NCI-H2196 (cell line): ENCODE data around the gene CDC42EP4.

ENCODE experiments used
- DNase-seq: peaks from one replicate; lab custom pipeline; 2025; ENCODE audit not compliant: unreplicated experiment; lab: John Stamatoyannopoulos, UW

CDC42EP4 gene

DNA sequence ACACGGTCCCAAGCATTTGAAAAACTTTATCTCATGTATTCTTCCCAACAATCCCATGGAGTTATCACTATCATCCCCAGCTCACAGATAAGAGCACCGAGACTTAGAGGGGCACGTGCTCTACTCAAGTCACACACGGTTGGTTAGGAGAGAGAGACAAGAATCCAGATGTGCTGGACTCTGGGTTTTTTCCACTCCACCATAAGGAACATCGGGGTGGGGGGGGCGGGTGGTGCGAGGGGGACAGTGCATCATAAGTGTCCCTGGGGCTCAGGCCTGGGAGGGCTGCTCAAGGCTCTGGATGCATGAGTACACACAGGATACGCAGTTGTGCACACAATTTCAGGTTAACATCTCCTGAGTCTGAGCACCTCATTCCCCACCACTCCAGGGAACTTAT is 7.4 kb downstream of the CDC42EP4 start:
- no peak for DNase-seq

DNA sequence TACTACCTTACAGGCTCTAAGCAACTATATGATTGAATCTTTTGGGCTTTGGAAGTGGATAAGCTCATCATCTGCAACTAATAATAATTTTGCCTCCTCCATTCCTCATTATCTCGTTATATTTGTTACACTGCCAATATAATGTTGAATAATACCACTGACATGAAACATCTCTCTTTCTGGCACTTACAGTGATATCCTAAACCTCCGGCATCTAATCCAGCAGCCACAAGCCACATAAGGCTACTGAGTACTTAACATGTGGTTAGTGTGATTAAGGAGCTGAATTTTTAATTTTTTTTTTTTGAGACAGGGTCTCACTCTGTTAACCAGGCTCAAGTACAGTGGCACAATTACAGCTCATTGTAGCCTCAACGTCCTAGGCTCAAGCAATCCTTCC is 9.6 kb downstream of the CDC42EP4 start:
- DNase-seq = no peak

DNA sequence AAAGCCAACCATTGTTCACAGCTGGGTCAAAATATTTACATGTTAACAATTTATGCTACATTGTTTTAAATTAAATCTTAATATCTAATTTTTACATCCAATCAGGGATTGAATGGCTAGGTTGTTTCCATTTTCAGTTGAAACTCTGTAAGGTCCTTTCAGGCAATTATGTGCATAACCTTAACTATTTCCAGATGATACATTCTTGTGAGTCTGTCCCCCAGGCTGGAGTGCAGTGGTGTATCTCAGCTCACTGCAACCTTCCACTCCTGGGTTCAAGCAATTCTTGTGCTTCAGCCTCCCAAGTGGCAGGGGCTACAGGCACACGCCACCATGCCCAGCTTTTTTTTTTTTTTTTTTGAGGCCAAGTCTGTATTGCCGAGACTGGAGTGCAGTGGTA is 10.4 kb downstream of the CDC42EP4 start:
- DNase-seq = no peak

DNA sequence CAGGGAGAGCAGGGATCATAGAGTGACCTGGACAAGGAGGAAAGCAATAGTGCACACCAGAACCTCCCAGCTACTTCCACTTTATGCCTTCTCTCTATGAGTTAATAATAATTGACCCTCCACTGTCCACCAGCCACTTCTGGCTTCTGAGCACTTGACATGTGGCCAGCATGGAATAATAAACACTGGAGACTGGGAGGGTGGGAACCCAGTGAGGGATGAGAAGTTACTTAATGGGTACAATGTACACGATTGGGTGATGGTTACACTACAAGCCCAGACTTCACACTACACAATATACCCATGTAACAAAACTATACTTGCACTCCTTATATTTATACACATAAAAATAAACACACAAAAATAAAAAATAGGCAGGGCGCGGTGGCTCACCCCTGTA is 11.4 kb downstream of the CDC42EP4 start:
- DNase-seq = no peak

DNA sequence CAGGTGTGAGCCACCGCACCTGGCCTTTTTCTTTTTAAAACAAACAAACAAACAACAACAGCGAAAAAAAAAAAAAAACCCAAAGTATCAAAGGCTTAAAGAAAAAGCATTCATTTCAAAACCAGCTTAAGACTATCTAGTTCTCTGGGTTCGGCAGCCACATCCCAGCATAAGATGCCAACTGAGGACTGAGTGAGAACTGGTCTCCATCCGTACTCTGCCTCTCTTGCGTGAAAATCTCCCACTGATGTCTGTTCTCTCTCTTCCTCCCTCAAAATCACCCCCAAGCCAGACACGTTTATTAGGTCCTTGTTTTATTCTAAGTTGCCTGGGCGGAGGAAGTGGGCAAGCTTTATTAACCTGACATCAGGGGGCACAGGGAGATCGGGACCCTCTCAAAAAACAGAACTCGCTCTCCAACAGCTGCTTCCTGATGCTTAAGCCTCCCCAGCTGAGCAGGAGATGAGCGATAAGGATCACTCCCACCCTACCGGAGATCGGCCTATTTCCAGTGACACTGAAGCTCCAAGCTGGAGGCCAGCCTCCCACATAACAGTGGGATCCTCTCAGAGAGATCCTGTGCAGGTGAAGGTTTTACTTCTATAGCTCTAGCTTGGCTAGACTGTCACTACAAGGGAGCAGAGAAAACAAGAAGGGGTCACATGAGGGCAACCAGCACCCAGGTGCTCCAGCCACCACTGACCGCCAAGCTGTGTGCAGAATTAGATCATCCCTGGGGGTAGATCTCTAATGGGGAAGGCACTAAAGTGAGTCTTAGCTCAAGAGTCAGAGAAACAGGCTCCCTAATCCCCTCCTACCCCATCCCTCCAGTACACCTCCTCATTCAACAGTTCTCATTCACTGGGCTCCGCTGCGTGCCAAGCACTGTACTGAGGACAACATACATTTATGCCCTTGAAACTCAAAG is 13.6 kb downstream of the CDC42EP4 start:
- DNase-seq = no peak

DNA sequence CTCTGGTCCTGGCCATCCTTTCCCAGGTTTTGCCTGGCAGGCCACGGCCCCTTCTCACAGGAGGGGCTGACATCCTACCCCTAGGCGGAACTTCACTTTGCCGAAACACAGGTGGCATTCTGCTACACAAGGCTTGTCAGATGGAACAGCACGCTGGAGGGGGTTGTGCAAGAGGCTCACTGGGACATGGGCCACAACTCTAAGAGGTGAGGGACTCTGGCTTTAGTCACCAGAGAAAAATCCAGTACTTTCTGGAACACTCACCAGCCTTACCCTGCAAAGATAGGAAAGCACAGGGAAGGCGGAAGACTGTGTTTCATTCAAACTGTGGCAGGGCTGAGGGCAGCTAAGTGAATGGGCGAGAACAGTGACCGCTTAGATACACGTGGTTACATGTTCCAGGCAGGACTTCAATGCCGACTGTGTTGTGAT is 18.3 kb downstream of the CDC42EP4 start:
- DNase-seq = no peak

DNA sequence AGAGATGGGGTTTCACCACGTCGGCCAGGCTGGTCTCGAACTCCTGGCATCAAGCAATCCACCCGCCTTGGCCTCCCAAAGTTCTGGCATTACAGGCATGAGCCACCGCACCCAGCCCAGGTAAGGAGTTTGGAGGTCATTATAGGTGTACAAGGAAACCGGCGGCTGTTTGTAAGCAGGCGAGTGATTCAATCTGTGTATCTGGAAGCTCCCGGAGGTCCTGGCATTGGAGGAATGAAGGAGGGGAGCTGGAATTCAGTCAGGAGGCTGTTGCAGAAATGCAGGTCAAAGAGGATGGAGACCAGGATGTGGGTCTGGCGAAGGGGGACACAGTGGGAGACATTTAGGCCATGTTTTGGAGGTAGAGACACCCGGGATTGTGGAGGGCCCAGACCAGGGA is 18.8 kb downstream of the CDC42EP4 start:
- no peak for DNase-seq

DNA sequence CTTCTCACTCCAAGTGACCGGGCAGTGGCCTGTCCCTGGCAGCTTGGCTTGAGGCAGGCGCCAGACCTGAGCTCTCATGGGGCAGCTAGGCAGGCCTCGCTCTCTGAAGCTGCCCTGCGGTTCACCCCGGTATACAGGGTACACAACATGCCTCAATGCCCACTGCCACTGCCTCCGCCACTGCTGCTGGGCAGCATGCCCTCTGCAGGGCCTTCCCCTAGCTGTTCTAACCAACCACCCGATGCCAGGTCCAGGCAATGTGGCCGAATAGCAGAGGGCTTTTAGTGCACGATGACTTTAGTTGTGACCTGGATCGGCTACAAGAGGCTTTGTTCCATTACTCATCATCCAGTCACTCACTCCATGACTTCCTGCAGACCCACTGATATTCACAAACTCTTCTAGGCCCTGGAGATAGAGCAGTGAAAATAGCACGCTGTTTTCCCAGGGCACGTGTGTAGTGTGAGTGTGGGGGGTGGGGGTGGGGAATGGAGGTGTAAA is 19.7 kb downstream of the CDC42EP4 start:
- DNase-seq = no peak

DNA sequence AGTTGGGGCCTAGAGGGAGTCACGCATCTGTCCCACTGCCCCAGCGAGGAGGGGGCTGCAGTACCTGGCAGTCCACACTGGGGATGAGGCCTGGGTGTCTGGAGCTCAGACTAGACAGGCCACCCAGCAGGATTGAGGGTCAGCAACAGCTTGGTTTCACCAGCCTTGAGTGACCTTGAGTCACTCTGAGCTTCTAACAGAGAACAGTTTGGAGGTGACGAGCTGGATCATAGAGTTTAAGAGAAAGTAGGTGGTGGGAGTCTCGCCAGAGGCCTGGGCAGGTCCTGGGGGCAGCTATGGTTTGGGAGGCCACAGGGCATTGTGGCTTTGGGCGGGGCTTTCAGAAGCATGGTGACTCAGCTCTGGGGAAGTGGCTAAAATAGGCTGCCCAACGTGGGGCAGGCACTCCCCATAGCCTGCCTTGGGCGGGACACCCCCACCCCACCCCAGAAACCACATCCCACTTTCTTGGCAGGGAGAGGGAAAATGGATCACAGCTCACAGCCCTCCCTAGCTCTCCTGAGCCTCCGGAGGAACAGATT is 20.5 kb downstream of the CDC42EP4 start:
- DNase-seq = no peak

DNA sequence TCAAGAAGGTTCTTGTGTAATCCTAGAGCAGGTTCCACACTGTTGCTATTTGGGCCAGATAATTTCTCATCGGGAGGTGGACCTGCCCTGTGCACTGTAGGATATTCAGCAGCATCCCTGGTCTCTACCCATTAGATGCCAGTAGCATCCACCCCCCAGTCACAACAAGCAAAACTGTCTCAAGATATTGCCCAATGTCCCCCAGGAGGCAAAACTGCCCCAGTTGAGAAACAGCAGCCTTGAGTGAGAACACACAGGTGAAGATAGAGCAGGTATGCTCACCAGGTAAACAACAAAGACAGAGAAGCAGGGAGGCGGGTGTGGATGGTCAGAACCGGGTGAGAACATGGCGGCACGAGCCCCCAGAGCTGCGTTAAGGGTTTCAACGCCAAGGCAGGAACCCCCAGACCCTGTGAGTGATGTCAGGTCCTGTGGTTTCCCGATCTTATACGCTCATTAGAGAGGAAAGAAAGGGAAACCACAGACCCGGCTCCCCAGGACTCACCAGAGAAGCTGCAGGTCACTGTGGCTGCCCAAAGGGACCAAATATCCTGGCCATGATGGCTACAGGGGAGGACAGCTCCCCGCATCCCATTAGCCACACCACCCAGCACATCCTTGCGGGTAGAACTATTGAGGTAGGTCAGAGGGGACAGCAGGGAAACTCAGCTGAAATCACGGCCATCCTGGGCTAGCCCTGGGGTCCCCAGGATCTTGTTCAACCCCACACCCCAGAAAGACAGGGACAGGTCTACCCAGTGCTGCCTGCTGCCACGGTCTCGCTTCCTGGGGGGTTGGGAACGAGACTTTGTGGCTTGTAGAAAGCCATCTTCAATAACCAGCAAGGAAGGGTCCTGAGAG is 21.2 kb downstream of the CDC42EP4 start:
- no peak for DNase-seq

DNA sequence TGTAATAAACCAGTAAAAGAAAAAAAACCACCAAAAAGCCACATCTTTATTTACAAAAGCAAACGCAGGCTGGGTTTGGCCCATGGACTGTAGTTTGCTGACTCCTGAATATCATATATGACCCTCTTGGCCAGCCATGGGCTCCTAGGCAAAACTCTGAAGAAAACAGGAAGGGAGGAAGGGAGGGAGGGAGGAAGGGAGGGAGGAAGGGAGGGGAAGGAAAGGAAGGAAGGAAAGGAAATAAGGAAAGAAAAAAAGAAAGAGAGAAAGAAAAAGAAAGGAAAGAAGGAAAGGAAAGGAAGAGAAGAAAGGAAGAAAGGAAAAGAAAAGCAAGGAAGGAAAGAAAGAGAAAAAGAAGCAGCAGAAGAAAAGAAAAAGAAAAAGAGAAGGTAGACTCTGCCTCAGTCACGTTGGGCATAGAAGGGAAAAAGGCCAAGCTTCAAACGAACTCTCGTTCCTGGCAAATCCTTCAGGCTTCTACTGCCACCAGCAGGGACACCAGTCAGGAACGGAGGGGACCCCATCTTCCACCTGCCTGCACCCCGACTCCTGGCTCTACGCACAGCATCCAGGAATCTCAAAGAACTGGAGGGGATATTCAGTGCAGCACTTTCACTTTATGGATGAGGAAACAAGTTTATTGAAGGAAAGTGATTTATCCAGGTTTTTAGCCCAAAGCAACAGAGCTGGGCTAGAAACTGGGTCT is 22.1 kb downstream of the CDC42EP4 start:
- no peak for DNase-seq

DNA sequence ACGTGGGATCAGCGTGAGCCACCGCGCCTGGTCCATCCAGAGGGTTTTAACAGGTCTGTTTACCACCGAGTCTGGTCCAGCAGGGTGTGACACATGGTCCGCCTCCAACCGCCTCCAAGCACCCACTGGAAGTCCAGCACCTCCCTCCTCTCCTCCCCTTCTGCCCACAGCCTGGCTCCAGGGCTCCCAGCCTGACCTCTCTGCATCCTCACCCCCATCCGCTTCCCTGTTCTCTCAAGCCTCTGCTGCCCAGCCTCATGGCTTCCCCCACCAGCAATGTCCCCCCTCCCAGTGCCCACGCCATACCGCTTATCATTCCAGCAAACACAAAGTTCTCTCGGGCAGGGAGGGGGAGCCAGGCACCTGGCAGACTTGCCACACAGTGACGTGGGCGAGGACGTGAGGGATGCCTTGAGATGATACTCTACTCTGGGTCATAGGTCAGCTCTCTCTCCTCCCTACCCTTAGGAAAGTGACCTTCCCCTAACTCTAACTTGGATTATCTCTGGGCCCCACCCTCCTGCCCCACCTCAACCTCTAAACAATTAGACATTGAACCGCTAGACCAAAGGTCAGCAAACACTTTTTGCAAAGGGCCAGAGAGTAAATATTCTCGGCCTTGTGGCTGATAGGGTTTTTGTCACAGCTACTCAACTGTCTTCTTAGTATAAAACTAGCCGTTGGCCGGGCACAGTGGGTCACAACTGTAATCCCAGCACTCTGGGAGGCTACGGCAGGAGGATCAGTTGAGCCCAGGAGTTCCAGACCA is 23.1 kb downstream of the CDC42EP4 start:
- DNase-seq = no peak

DNA sequence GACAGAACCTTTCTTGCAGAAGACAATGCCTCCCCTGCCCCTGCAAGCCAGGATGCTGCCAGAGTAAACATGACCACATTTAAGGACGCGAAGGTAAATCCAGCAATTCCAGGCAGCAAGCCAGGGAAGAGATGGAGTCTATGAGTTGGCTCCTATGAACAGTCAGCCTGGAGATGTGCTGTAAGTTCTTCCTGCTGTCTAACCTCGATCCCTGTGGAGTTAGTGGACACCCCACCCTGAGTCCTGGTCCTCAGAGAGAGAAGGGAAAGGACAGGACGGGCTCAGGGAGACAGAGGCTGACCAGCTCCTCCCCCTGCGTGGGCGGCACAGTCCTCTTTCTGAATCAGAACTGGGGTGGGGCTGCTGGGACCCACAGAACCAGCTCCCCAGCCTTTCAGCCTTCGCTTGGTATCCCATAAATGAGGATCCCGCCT is 24.9 kb downstream of the CDC42EP4 start:
- peak; percentile 38 for DNase-seq

DNA sequence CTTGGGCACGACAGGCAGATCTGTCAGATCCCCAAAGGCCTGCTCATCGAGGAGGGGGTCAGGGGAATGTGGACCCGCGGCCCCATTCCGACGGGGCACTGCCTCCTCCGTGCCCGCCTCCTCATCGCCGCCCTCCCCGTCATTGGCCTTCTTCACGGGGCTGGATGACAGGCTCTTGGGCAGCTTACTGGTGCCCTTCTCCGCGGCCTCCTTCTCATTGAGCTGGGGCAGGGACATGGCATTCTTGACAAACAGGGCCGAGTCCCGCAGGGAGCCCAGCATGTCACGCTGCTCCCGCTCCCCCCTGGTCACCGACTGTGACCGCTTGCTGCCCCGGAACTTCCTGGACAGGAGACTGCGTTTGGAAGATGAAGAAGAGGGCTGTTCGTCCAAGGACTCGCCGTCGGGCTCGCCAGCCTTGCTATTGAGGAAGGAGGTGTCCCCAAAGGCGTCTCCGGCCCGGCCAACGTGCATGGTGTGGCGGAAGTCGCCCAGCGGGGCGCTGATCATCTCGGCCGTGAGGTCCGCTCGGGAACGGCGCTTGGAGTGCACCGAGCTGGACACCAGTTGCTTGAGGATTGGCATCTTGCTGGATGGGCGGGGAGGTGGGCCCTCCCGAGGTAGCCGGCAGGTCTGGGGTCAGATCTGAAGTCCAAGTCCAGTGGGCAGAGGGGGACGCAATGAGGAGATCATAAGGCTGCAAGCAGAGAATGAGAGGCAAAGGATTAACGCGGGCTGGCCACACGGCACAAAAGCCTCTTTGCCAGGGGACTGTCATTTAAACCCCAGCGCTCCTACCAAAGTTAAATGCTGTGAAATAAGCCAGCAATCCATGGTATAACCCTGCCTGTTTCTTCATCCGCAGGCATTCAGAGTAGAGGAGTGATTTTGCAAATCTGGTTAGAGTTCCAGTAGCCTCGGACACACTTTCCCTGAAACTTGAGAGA is 25.6 kb downstream of the CDC42EP4 start:
- DNase-seq = no peak

DNA sequence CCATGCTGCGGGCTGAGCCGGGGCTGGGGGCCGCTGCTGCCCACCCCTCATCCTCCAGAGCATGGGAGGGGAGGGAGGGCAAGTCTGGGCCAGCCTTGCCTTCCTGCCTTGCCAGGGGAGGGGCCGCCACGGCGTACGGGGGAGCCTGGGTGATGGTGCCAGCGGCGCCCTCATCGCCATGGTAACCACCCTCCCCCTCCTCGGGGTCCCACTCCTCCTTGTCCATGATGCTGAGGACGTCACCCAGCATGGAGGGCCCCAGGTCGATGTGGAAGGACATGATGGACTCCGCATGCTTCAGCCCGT is 26.2 kb downstream of the CDC42EP4 start:
- no peak for DNase-seq

DNA sequence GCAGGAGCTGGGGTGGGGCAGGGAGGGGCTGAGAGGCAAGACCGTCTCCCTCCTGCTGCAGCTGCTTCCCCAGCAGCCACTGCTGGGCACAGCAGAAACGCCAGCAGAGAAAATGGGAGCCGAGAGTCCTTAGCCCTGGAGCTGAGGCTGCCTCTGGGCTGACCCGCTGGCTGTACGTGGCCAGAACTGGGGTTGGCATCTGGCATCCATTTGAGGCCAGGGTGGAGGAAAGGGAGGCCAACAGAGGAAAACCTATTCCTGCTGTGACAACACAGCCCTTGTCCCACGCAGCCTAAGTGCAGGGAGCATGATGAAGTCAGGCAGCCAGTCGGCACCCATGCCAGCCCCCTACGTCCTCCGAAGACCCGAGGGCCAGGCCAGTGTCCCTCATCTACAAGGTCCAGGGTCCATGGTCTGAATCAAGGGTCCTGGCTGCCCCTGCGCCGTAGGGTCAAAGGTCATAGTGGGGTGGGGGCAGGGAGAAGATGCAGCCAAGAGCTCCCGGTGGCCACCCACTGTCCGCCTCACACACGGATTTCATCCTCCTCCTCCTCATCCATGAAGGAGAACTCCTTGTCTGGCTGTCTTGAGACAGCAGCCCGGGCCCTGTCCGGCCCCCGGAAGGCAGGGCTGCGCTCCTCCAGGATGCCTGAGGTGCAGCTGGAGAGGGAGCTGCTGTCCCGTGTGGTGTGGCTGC is 26.7 kb downstream of the CDC42EP4 start:
- DNase-seq = no peak

DNA sequence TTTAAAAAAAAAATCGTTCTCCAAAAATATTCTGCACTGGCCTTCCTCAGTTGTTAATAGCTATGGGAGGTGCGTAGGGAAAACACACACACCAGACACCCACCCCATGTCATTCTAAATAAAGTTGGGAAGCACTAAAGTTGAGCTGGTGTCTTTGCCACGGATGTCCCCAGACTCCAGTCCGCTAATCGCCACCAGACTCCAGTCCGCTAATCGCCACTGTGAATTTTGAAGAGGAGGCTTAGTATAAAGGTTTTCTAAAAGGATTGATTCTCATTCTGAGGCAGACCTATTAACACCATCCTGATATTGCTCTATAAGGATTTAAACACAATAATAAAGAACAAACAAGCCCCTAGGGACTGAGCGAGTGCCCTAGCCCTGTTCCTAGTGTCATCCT is 27.4 kb downstream of the CDC42EP4 start:
- DNase-seq = no peak

DNA sequence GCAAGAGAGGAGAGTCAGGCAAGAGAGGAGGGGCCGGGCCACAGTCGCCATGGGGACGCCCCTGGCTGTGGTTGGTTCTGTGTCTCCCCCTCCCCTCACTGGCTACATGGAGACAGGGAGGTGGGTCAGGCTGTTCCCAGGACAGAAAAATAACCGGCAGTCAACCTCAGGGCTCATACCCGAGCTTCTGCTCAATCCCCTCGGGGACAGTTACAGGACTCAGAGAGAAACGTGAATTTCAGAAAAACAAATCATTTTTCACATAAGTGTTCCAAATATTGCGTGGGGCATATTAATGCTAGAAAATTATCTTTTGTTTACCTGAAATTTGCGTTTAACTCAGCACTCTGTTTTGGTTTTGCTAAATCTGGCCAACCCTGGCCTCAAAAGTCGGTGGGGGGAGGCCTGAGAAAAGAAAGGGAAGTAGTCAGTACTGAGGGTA is 27.9 kb downstream of the CDC42EP4 start:
- DNase-seq = no peak

DNA sequence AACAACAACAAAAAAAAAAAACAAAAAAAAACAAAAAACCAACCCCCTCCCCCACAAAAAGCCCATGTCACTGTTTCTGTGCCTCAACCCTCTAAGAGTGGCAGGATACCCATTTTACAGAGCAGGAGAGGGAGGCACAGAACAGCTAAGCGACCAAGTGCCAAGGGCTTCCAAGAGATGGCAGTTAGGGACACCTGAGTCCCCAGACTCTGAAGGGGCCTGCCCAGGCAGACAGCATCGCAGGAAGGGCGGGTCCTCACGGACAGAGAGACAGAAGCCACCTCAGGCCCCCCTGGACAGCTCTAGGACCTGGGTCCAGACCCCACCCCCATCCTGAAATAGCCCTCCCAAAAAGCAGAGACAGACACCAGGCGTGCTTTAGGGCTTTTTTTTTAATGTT is 28.6 kb downstream of the CDC42EP4 start:
- DNase-seq = no peak
